ENCODE results near the gene PELI1.

The PELI1 gene

GRCh38 chr2:64151476-64151875 is 7.3 kb upstream of the PELI1 start:
- DNase-seq: no peak

GRCh38 chr2:64145714-64146113 is 1.5 kb upstream of the PELI1 start:
- DNase-seq: no peak

- DNase-seq: no peak
Observed at GRCh38 chr2:64145119-64145518, 899 bp upstream of the PELI1 start.

- no peak for DNase-seq
Observed at GRCh38 chr2:64143169-64144056, 807 bp downstream of the PELI1 start.

GRCh38 chr2:64142741-64143168 is 1.5 kb downstream of the PELI1 start:
- DNase-seq: no peak

- DNase-seq: no peak
Observed at GRCh38 chr2:64141674-64142405, 2.4 kb downstream of the PELI1 start.

GRCh38 chr2:64140665-64141200 is 3.5 kb downstream of the PELI1 start:
- no peak for DNase-seq

GRCh38 chr2:64139956-64140355 is 4.3 kb downstream of the PELI1 start:
- DNase-seq: no peak

- DNase-seq: no peak
Observed at GRCh38 chr2:64137996-64138395, 6.2 kb downstream of the PELI1 start.

- DNase-seq: peak; percentile 66
Observed at GRCh38 chr2:64137567-64137966, 6.7 kb downstream of the PELI1 start.

GRCh38 chr2:64135421-64135820 is 8.8 kb downstream of the PELI1 start:
- no peak for DNase-seq

GRCh38 chr2:64134813-64135212 is 9.4 kb downstream of the PELI1 start:
- DNase-seq: no peak

- no peak for DNase-seq
Observed at GRCh38 chr2:64133828-64134227, 10.4 kb downstream of the PELI1 start.

- no peak for DNase-seq
Observed at GRCh38 chr2:64133354-64133753, 10.9 kb downstream of the PELI1 start.

GRCh38 chr2:64130333-64130732 is 13.9 kb downstream of the PELI1 start:
- no peak for DNase-seq

GRCh38 chr2:64128943-64129391 is 15.3 kb downstream of the PELI1 start:
- no peak for DNase-seq

GRCh38 chr2:64128406-64128805 is 15.8 kb downstream of the PELI1 start:
- no peak for DNase-seq

- no peak for DNase-seq
Observed at GRCh38 chr2:64127119-64127518, 17.1 kb downstream of the PELI1 start.

GRCh38 chr2:64126601-64127000 is 17.6 kb downstream of the PELI1 start:
- no peak for DNase-seq

GRCh38 chr2:64124571-64124970 is 19.6 kb downstream of the PELI1 start:
- DNase-seq: no peak

- no peak for DNase-seq
Observed at GRCh38 chr2:64124168-64124567, 20.1 kb downstream of the PELI1 start.

GRCh38 chr2:64123740-64124139 is 20.5 kb downstream of the PELI1 start:
- no peak for DNase-seq

- DNase-seq: no peak
Observed at GRCh38 chr2:64122358-64122757, 21.9 kb downstream of the PELI1 start.

- DNase-seq: no peak
Observed at GRCh38 chr2:64120928-64121327, 23.3 kb downstream of the PELI1 start.

Measured in MV-4-11 (cell line).